AG04449 (cell line): Measurements from ENCODE around the gene CTNS.

Source experiments
- CTCF ChIA-PET: fragments of 350-600 bp; formaldehyde crosslinking; extraction: SDS; loops from one replicate; lab custom pipeline; 2021; ENCODE audit warnings: antibody characterized with exemption; lab: Yijun Ruan, JAX
- POLR2A ChIA-PET: fragments of 400-600, 350-600 bp; formaldehyde crosslinking; extraction: SDS; loops from one replicate; lab custom pipeline; 2020; ENCODE audit warnings: antibody characterized with exemption, inconsistent platforms; lab: Yijun Ruan, JAX
- DNase-seq: peaks from one replicate; pipeline ENCODE4 v3.0.0-alpha.2; 2010; ENCODE audit warnings: low read depth, low spot score
- H3K4me3 ChIP-seq: 2 replicates; pipeline ENCODE4 v1.5.1; 2011; ENCODE audit warnings: low read depth, mild to moderate bottlenecking, control low read depth, low read length
- CTCF ChIP-seq: IDR thresholded peaks from one replicate; pipeline ENCODE4 v1.5.1; 2011; ENCODE audit warnings: mild to moderate bottlenecking, moderate library complexity, low read length, control low read depth, inconsistent platforms; ENCODE audit not compliant: insufficient read depth; ENCODE audit errors: missing control alignments

CTNS gene

GRCh38 chr17:3658784-3659449 is 22.4 kb downstream of the CTNS start:
- no peak for DNase-seq
- ChIA-PET CTCF (interaction anchor here (1.2 to 1.6 kb wide), 4 partner anchors 12 to 24 kb away, joined by 3 to 4 read pairs (median 3); no protein-coding TSS in a partner anchor), POLR2A (interaction anchor here (1.1 to 3.2 kb wide), 3 partner anchors 8 to 9 kb away, joined by 3 to 13 read pairs (median 9); no protein-coding TSS in a partner anchor)
- TF ChIP-seq CTCF, result no peak
- no peak overlapping the region for H3K4me3 ChIP-seq

GRCh38 chr17:3659541-3660111 is 23.1 kb downstream of the CTNS start:
- ChIA-PET POLR2A (interaction anchor here (1.1 to 1.6 kb wide), 2 partner anchors 8 to 9 kb away, joined by 3 to 9 read pairs; no protein-coding TSS in a partner anchor), CTCF (interaction anchor here (1.2 to 1.4 kb wide), 3 partner anchors 13 to 23 kb away, joined by 3 read pairs; no protein-coding TSS in a partner anchor)
- no peak for TF ChIP-seq CTCF
- no peak for DNase-seq
- no peak overlapping the region for H3K4me3 ChIP-seq

GRCh38 chr17:3660311-3660891 is 23.8 kb downstream of the CTNS start:
- DNase-seq, result no peak
- POLR2A ChIA-PET, result interaction anchor here (1.1 to 1.6 kb wide), 2 partner anchors 7 to 10 kb away, joined by 3 to 9 read pairs; no protein-coding TSS in a partner anchor
- no peak for TF ChIP-seq CTCF
- CTCF ChIA-PET, result interaction anchor here (0.9 to 1.4 kb wide), 4 partner anchors 10 to 22 kb away, joined by 3 read pairs; no protein-coding TSS in a partner anchor
- H3K4me3 ChIP-seq, result no peak overlapping the region

- ChIA-PET POLR2A (interaction anchor here (0.5 kb wide), 1 partner anchor 143 kb away, joined by 3 read pairs; no protein-coding TSS in a partner anchor), CTCF (interaction anchor here (0.9 to 1.1 kb wide), 2 partner anchors 9 to 15 kb away, joined by 3 to 4 read pairs; no protein-coding TSS in a partner anchor)
- TF ChIP-seq CTCF, result no peak
- no peak overlapping the region for H3K4me3 ChIP-seq
- no peak for DNase-seq
Observed at GRCh38 chr17:3663102-3664011, 26.8 kb downstream of the CTNS start.

GRCh38 chr17:3665834-3666233 is 29.3 kb downstream of the CTNS start:
- no peak for TF ChIP-seq CTCF
- H3K4me3 ChIP-seq, result no peak overlapping the region
- POLR2A ChIA-PET, result interaction anchor here (0.7 kb wide), 1 partner anchor 1918 kb away, joined by 3 read pairs; no protein-coding TSS in a partner anchor
- CTCF ChIA-PET, result no interaction called here
- DNase-seq, result no peak
